AG10803 (cell line): ENCODE data around the gene ZNF619.

Source experiments
- DNase-seq: peaks from one replicate; pipeline ENCODE4 v3.0.0; 2010; ENCODE audit warnings: low read depth
- H3K4me3 ChIP-seq: 2 replicates; pipeline ENCODE4 v1.5.1; 2011; ENCODE audit warnings: mild to moderate bottlenecking, low read length, control low read depth
- TF ChIP-seq, protein P1 (sequence below): conservative IDR thresholded peaks from 2 replicates; pipeline ENCODE4 v1.5.1; 2011; ENCODE audit warnings: mild to moderate bottlenecking, low read length, control low read depth, inconsistent platforms

Gene ZNF619

DNA sequence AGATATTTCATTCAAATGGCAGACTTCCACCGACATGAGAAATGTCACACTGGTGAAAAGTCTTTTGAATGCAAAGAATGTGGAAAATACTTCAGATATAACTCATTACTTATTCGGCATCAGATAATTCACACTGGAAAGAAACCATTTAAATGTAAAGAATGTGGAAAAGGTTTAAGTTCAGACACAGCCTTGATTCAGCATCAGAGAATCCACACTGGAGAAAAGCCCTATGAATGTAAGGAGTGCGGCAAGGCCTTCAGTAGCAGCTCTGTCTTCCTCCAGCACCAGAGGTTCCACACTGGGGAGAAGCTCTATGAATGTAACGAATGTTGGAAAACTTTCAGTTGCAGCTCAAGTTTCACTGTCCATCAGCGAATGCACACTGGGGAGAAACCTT lies 39.3 kb downstream of the ZNF619 start:
- H3K4me3 ChIP-seq: no peak overlapping the region
- DNase-seq: no peak
- TF ChIP-seq, protein P1, sequence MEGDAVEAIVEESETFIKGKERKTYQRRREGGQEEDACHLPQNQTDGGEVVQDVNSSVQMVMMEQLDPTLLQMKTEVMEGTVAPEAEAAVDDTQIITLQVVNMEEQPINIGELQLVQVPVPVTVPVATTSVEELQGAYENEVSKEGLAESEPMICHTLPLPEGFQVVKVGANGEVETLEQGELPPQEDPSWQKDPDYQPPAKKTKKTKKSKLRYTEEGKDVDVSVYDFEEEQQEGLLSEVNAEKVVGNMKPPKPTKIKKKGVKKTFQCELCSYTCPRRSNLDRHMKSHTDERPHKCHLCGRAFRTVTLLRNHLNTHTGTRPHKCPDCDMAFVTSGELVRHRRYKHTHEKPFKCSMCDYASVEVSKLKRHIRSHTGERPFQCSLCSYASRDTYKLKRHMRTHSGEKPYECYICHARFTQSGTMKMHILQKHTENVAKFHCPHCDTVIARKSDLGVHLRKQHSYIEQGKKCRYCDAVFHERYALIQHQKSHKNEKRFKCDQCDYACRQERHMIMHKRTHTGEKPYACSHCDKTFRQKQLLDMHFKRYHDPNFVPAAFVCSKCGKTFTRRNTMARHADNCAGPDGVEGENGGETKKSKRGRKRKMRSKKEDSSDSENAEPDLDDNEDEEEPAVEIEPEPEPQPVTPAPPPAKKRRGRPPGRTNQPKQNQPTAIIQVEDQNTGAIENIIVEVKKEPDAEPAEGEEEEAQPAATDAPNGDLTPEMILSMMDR: no peak

DNA sequence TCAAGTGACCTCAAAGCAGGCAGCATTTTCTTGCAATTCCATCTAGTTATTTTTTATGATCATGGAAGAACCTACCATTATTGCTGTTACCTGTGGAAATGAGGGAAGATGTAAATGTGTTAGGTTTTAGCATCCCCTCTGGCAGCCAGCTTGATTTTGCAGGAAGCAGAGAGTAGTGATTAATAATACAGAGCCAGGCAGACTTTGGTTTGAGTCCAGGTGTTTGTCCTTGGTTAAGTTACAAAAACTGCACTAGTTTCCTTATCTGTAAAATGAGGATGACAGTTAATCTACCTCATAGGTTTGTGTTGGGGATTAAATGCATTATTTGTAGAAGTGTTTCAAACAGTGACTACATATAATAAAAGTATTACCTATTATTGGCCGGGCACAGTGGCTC lies 41.1 kb downstream of the ZNF619 start:
- TF ChIP-seq, protein P1: no peak
- H3K4me3 ChIP-seq: no peak overlapping the region
- DNase-seq: no peak

DNA sequence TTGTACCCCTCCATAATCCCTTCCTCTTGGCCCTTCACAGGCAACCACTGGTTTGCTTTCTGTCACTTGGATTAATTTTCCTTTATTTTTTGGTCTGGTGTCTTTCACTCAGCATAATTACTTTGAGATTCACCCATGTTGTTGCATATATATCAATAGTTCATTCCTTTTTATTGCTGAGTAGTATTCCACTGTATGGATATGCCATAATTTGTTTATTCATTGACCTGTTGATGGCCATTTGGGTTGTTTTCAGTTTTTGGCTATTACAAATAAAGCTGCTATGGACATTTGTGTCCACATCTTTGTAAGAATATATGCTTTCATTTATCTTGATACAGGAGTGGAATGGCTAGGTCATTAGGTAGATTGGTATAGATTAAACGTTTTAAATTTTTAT lies 41.9 kb downstream of the ZNF619 start:
- DNase-seq: no peak
- TF ChIP-seq, protein P1: no peak
- no peak overlapping the region for H3K4me3 ChIP-seq

DNA sequence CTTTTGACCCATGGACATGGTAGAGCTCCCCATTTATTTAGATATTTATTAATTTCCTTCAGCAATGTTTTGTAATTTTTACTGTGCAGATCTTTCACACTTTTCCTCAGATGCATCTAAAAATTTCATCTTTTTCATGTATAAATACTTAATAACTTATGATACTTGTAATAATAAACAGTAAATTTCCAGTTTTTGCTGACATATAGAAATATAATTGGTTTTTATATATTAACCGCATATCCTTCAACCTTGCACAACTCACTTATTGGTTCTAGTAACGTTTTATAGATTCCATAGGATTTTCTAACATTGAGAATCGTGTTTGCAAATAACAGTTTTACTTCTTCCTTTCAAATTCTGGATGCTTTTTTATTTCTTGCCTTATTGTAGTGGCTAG lies 44.3 kb downstream of the ZNF619 start:
- no peak overlapping the region for H3K4me3 ChIP-seq
- TF ChIP-seq, protein P1: no peak
- no peak for DNase-seq

DNA sequence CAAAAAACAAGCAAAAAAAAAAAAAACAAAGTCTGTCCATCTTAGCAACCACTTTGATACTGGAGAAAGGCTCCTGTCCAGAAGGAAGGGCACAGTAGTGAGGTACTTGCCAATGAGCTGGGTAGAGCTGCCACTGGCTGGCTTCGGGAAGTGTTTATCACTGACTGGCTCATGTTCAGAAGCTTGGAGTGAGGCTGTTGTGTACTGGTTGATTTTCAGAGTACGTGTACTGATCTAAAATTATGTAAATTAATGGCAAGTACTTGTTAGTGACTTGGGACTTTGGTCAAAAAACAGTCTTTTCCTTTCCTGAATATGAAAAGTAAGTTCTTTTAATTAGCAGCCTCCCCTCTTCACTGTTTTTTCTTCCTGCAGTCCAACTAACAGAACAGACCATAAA lies 46.9 kb downstream of the ZNF619 start:
- TF ChIP-seq, protein P1: no peak
- no peak overlapping the region for H3K4me3 ChIP-seq
- DNase-seq: no peak

DNA sequence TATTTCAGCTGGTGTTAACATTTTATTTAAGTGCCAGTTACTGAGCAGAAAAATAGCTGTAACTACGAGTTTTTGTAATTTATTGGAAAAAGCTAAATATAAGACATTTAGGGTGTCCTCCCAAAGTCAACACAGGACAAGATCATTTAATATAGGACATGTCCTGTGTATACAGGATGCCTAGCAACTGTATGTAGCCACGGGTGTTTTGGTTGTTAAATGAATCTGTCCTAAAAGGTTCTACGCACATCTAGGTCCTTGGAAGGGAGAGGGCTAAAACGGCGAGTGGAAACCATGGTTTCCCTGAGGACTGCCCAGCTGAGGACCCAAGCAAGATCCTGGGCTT lies 47.3 kb downstream of the ZNF619 start:
- DNase-seq: no peak
- TF ChIP-seq, protein P1: no peak
- H3K4me3 ChIP-seq: peak overlapping the region; percentile 86

DNA sequence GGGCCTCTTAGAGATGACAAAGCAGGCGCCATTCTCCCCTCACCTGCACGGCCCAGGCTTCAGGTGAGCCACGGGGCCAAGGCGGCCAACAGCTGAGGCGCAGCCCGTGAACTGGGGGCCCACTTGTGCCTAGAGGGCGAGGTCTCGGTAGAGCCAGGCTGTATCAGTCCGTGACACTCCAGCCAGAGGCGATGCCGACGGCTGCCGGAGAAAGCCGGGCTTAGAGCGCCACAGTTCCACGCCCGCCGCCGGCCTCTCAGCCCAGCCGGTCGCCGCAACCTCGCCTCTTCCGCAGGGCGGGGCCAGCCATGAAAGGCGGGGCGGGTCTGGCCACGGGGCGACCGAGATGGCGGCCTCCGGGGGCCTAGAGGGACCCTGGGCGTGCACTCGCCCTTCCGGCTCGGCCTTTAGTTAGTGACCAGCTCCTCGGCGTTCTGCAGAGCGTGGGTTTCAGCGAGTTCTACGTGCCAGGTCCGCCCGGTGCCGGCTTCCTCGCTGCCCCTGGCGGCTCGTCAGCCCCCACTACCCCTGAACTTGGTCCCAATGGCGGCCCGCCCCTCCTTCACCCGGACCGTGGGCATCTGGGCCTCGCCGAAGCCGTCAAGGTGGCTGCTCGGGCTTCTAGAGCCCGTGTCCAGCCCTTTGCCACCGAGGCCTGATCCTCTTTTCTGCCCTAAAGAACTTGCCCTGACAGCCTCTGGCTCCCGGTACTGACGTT lies 47.8 kb downstream of the ZNF619 start, which contains the start of gene ZNF621:
TSS of gene ZNF621 (plus strand) at position 393 of the 718 bp plus-strand sequence. CDS start 881 bp downstream, outside the sequence.
- DNase-seq: peak; percentile 87
- H3K4me3 ChIP-seq: peak within 1 kb of the TSS; percentile 86

More for the DNA sequence above, 47.8 kb downstream of the ZNF619 start, which contains the start of gene ZNF621:
- TF ChIP-seq, protein P1: no peak
